ENCODE data around the gene KBTBD3. TPM values are rescaled to one million over a fixed set of nuclear protein-coding genes. Genes with fewer than 3 reads are reported as not detected.
"Not testable (repeated sequence)": the region's sequence is repeated elsewhere in the genome, so short reads cannot be mapped to it uniquely, and the experiment has no call there.

KBTBD3 gene
- total RNA-seq, 1 donor from 2014 or later: 2.2 TPM

DNA sequence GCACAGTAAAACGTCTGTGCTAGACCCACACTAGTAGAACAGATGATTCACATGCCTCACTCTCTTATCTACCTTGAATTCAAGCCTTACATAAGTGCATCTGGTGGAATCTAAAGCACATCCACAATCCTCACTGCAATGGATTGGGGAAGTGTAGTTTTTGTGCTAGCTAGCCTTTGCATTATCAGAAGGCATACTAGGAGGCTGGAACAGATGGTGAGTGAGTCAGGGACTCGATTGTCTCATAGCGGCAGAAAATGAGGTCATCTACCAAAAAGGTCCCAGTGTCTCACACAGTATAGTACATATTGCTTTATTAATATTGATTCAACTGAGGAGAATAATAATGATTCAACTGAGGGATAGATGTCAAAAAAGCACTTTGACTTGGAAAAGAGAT is 64.4 kb downstream of the KBTBD3 start:
- DNase-seq (ENCODE audit: extremely low read depth, low read depth, low spot score): no peak

DNA sequence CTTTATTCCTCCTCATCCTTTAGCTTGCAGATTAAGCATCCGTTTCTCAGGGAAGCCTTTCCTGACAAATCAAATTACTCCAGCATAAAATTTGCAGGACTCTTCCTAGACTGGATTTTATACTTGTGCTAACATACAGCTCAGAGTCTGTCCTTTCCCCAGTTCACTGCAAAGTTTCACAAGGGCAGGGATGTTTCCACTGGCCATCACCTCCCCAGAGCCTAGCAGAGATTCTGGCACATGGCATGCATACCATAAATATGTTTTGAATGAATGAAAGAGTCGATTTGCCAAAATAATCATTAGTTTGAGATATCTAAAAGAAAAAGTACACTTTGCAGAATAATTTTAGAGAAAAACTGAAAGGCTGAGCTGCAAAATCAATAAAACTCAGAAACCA is 65.7 kb downstream of the KBTBD3 start:
- no peak for DNase-seq (ENCODE audit: extremely low read depth, low read depth, low spot score)

GRCh38 chr11:106003094-106003493 is 74.1 kb downstream of the KBTBD3 start:
- DNase-seq (ENCODE audit: extremely low read depth, low read depth, low spot score): not testable (repeated sequence)

- DNase-seq (ENCODE audit: extremely low read depth, low read depth, low spot score): no peak
Observed at GRCh38 chr11:106001304-106002012, 75.7 kb downstream of the KBTBD3 start.

Other genes with a start within 250 kb of the KBTBD3 start
- 16.6 and 20.6 TPM in 2 replicates for gene MSANTD4, start 55.1 kb downstream of the KBTBD3 start, total RNA-seq
- 37.1 and 37.5 TPM in 2 replicates for gene AASDHPPT, start 315 bp upstream of the KBTBD3 start, total RNA-seq